C4-2B (cell line): ENCODE data around the gene PCF11.
"Not testable (repeated sequence)": the region's sequence is repeated elsewhere in the genome, so short reads cannot be mapped to it uniquely, and the experiment has no call there.

Experiments used
- H3K27ac ChIP-seq: fragments of 450-650 bp; 2 replicates; pipeline ENCODE4 v1.5.1; 2017
- CTCF ChIP-seq: fragments of 450-650 bp; conservative IDR thresholded peaks from 2 replicates; pipeline ENCODE4 v1.5.1; 2017; ENCODE audit warnings: mild to moderate bottlenecking
- ZFX ChIP-seq: fragments of 450-650 bp; IDR thresholded peaks from 2 replicates; pipeline ENCODE4 v1.6.1; 2017

PCF11 gene

GRCh38 chr11:83205608-83206185 lies 48.8 kb downstream of the PCF11 start:
- no peak overlapping the region for H3K27ac ChIP-seq
- TF ChIP-seq ZFX (no peak), CTCF (no peak)

- TF ChIP-seq ZFX, result no peak
These were observed 49.3 kb downstream of the PCF11 start for GRCh38 chr11:83206221-83206620.

GRCh38 chr11:83206771-83207382 lies 49.9 kb downstream of the PCF11 start:
- not testable (repeated sequence) for H3K27ac ChIP-seq

More at GRCh38 chr11:83206221-83206620, 49.3 kb downstream of the PCF11 start:
- H3K27ac ChIP-seq, result no peak overlapping the region

- TF ChIP-seq CTCF (peak; percentile 53), ZFX (no peak)
- no peak overlapping the region for H3K27ac ChIP-seq
These were observed 62.2 kb downstream of the PCF11 start for GRCh38 chr11:83219095-83219494.

GRCh38 chr11:83220260-83220659 lies 63.3 kb downstream of the PCF11 start:
- no peak overlapping the region for H3K27ac ChIP-seq
- TF ChIP-seq CTCF, result no peak

DNA sequence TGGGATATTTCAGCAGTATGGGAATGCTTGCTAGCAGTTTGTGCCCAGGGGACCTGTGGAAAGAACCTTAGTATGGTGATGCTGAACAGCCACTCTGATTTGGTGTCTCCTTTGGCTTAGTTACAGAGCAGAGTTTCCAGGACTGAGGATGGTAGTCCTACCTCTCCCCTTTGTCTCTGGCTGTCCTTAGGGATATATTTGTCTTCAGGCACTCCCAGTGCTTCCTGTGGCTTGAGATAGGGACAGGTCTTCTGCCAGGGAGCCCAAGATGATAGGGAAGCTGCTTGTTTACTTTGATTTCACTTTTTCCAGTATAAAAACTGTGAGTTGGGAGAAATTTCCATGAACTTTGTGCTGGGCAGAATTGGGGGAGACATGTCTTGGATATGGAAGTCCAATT lies 64.8 kb downstream of the PCF11 start:
- TF ChIP-seq CTCF (no peak), ZFX (no peak)

DNA sequence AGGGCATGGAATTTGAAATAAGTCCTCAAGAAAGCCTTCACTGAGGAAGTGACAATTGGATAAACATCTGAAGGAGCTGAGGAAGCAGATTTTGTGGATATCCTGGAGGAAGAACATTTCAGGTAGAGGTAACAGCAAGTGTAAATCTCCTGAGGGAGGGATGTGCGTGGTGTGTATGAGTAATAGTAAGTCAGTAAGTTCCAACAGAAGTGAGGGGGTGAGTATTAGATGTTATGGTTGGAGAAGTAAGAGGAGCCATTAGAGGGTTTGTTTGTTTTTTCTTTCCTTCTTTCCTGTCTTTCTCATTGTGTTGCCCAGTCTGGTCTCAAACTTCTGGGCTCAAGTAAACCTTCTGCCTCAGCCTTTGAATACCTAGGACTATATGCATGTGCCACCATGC lies 65.6 kb downstream of the PCF11 start:
- TF ChIP-seq ZFX, result no peak
- no peak for TF ChIP-seq CTCF
- no peak overlapping the region for H3K27ac ChIP-seq

More for the DNA sequence above, 64.8 kb downstream of the PCF11 start:
- H3K27ac ChIP-seq, result no peak overlapping the region

DNA sequence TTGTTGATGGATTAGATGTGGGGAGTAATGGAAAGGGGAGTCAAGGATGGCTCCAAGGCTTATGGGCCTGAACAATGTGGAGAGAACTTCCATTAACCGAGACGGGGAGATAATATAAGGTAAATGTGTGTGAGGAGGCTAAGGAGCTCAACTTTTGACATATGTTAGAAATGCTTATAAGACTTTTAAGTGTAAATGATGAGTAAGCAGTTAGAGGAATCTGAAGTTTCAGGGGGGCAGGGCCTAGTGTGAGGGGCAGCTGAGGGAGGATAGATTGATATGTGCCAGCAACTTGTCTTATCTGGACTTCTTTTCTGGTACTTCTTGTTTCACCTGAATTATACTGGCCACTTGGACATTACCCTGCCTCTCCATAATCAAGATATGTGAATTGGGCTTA lies 66.5 kb downstream of the PCF11 start:
- no peak overlapping the region for H3K27ac ChIP-seq
- TF ChIP-seq ZFX (no peak), CTCF (no peak)
